Measurements from ENCODE around the gene CSRP2.

DNA sequence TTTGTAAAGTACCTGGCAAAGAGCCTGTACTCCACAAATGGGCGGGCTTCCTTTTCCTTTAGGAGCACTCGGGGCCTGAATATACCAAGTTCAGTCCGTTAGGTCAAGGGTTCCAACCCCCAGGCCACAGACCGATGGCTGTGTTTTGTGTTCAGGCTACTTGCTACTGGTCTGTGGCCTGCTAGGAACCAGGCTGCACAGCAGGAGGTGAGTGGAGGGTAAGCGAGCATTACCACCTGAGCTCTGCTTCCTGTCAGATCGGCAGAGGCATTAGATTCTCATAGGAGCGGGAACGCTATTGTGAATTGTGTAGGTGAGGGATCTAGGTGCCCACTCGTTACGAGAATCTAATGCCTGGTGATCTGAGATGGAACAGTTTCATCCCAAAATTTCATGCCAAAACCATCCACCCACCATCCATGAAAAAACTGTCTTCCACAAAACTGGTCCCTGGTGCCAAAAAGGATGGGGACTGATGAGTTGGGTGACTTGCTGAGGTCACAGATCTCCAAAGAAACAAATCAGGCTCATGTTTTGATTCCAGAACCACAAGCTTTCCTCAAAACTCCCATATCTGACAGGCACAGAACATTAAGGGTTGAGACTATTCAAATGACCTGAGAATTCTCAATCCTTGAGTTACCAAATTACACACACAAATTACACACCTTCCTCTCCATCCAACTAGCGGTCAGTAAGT, 4.2 kb downstream of the CSRP2 start:
- TF ChIP-seq, protein P1, sequence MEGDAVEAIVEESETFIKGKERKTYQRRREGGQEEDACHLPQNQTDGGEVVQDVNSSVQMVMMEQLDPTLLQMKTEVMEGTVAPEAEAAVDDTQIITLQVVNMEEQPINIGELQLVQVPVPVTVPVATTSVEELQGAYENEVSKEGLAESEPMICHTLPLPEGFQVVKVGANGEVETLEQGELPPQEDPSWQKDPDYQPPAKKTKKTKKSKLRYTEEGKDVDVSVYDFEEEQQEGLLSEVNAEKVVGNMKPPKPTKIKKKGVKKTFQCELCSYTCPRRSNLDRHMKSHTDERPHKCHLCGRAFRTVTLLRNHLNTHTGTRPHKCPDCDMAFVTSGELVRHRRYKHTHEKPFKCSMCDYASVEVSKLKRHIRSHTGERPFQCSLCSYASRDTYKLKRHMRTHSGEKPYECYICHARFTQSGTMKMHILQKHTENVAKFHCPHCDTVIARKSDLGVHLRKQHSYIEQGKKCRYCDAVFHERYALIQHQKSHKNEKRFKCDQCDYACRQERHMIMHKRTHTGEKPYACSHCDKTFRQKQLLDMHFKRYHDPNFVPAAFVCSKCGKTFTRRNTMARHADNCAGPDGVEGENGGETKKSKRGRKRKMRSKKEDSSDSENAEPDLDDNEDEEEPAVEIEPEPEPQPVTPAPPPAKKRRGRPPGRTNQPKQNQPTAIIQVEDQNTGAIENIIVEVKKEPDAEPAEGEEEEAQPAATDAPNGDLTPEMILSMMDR (conservative IDR thresholded peaks at IDR 0.05; ENCODE audit: low read length): no peak
- TF ChIP-seq EZH2phosphoT487 (IDR thresholded peaks at IDR 0.05; ENCODE audit: borderline replicate concordance, low read depth, low read length): no peak

Data from OCI-LY7 (cell line).